CD4-positive, alpha-beta T cell treated with Interleukin-12 subunit alpha and Interleukin-12 subunit beta, for 1 hour (primary cell): ENCODE measurements around the gene PAFAH1B1.
A peak's percentile ranks its signal among the peaks of the same experiment; 100 is the strongest.
"Not testable (repeated sequence)": the region's sequence is repeated elsewhere in the genome, so short reads cannot be mapped to it uniquely, and the experiment has no call there.

Experiments
- DNase-seq: peaks from one replicate; pipeline ENCODE4 v3.0.0-alpha.2; 2020

PAFAH1B1 gene

DNA sequence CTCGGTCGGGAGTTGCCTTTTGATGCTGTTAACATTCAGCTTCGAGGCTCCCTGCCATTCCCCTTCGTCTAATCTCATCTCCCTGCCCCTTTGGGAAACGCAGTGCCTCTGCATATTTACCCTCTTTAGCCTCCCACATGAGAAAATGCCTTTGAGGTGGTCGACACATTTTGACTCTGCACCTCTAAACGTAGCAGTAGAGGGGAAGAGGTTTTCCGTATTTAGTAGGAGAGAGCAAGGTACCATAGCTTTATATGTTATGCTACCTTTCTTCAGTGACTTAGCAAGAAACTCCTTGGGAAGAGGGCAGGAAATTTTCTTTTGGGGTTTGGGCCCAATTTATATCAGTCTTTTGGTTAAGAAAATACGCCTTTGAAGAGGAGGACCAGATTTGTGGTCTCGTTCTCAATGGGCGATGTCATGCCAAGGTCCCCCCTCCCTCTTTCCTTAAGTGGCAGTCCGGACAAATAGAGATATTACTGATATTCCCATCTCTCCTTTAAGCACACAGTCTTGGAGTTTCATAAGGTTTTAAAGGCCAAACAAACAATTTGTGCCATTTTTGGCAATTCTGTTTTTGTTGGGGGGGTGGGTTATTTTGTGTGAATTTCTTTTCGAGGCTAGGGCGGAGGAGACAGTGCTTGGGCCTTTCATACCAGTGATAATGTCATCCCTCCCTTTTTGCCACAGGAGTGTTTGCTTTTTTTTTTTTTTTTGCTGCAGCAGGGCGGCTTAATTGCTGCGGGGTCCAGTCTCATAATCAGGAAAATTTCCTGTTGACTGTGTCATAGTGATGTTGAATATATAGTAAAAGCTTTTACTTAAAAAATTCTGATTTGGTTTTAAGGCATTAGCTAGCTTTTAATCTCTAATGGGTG lies 1.5 kb downstream of the PAFAH1B1 start:
- peak; percentile 15 for DNase-seq

GRCh38 chr17:2595716-2596115 lies 2.3 kb downstream of the PAFAH1B1 start:
- peak; percentile 21 for DNase-seq

GRCh38 chr17:2598166-2598565 lies 4.7 kb downstream of the PAFAH1B1 start:
- no peak for DNase-seq

DNA sequence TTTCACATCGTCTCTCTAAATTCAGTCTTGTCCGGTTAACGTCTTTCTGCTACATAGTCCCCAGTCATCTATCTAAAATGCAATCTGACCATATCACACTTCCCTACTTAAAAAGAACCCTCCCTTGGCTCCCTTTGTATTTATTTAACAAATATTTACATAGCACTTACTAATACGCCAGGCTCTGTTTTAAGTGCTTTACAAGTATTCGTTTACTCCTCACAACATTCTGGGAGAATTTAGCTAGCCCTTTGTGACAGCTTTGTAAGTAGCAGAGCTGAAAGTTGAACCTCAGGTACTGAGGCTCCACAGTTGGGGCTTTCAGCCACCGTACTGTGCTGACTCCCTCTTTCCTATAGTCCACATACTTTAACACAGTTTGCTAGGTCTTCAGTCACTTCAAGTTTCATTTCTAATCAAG lies 9.2 kb downstream of the PAFAH1B1 start:
- DNase-seq: no peak

- no peak for DNase-seq
These were observed 15.0 kb downstream of the PAFAH1B1 start for GRCh38 chr17:2608350-2608913.

GRCh38 chr17:2609091-2609490 lies 15.6 kb downstream of the PAFAH1B1 start:
- DNase-seq: no peak

GRCh38 chr17:2610195-2611175 lies 17.0 kb downstream of the PAFAH1B1 start:
- no peak for DNase-seq

DNA sequence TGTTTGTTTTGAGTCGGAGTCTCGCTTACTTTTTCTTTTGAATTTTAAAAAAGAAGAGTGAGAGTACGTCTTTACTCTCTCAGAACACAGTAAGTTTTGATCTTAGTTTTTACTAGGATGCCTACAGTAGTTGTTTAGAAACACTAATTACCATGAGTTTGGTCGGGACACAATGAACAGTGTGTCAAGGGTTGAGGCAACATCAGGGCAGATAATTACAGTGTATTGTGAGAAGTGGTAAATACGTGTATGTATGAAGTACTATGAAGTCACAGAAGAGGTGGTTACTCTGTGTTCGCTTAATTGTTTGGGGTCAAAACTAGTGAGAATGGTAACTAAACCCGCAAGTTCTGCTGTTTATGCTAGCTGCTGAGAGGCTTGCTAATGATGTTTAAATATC lies 18.2 kb downstream of the PAFAH1B1 start:
- DNase-seq: no peak

DNA sequence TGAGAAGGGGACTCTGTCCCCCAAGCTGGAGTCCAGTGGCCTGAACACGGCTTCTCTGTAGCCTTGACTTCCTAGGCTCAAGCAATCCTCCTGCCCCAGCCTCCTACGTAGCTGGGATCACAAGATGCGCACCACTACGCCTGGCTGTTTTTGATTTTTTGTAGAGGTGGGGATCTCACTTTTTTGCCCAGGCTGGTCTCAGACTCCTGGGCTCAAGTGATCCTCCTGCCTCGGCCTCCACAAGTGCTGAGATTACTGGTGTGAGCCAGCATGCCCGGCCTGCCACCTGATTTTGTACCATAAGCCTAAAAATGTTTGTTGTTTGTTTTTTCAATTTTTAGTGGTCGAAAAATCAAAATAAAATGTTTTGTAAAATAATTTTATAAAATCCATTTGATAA lies 19.2 kb downstream of the PAFAH1B1 start:
- DNase-seq: no peak

- no peak for DNase-seq
These were observed 19.8 kb downstream of the PAFAH1B1 start for GRCh38 chr17:2613089-2613808.

DNA sequence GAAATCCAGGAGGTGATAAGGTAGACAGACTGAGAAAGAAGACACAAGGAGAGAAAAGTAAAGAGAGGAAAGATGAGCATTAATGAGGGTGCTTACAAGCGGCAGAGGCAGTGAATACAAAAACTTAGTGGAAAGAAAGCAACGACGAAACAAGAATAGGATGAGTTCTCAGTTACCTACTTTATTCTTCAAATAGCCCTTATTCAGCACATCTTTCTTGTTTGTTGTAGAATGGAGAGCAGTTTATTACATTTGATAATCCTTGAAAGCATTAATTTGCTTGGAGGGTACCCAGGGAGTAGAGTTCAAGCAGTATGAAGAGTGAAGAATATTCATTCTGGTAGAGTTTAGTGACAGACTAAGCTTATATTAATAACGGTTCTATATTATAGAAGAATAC lies 22.4 kb downstream of the PAFAH1B1 start:
- DNase-seq: no peak

- DNase-seq: no peak
These were observed 27.8 kb downstream of the PAFAH1B1 start for GRCh38 chr17:2621241-2621640.

- not testable (repeated sequence) for DNase-seq
These were observed 28.5 kb downstream of the PAFAH1B1 start for GRCh38 chr17:2621951-2622405.

- not testable (repeated sequence) for DNase-seq
These were observed 29.4 kb downstream of the PAFAH1B1 start for GRCh38 chr17:2622721-2623301.

DNA sequence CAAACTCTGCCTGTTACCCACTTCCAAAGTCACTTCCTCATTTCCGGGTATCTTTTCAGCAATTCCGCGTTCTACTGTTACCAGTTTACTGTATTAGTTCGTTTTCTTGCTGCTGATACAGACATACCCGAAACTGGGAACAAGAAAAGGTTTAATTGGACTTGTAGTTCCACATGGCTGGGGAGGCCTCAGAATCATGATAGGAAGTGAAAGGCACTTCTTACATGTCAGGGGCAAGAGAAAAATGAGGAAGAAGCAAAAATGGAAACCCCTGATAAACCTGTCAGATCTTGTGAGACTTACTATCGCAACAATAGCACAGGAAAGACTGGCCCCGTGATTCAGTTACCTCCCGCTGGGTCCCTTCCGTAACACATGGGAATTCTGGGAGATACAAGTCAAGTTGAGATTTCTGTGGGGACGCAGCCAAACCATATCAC lies 30.9 kb downstream of the PAFAH1B1 start:
- DNase-seq: no peak

DNA sequence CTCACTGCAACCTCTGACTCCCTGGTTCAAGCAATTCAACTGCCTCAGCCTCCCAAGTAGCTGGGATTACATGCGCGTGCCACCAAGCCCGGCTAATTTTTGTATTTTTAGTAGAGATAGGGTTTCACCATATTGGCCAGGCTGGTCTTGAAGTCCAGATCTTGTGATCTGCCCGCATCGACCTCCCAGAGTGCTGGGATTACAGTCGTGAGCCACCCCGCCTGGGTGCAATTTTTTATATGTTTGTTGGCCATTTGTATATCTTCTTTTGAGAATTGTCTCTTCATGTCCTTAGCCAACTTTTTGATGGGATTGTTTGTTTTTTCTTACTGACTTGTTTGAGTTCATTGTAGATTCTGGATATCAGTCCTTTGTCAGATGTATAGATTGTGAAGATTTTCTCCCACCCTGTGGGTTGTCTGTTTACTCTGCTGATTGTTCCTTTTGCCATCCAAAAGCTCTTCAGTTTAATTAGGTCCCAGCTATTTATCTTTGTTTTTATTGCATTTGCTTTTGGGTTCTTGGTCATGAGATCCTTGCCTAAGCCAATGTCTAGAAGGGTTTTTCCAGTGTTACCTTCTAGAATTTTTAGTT lies 33.3 kb downstream of the PAFAH1B1 start:
- DNase-seq: not testable (repeated sequence)

- not testable (repeated sequence) for DNase-seq
These were observed 35.5 kb downstream of the PAFAH1B1 start for GRCh38 chr17:2628922-2629321.

DNA sequence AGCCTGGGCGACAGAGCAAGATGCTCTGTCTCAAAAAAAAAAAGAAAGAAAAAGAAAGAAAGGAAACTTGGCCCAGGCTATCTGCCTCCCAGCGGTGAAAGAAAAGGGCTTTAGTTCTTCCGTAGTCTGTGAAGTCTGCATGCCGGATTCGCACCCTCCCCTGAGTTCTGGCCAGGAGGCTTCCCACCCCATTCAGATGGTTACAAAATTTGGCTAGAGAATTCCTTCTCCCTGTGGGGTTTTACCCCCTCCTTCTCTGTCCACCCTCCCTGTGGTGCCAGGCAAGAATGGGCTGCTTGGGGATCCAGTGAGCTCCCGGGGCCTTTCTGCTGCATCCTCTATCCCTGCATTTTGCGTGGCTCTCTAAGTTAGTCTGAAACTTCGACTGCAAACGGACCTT lies 37.8 kb downstream of the PAFAH1B1 start:
- no peak for DNase-seq

- no peak for DNase-seq
These were observed 41.0 kb downstream of the PAFAH1B1 start for GRCh38 chr17:2634361-2634960.

- DNase-seq: no peak
These were observed 41.8 kb downstream of the PAFAH1B1 start for GRCh38 chr17:2635241-2635640.

DNA sequence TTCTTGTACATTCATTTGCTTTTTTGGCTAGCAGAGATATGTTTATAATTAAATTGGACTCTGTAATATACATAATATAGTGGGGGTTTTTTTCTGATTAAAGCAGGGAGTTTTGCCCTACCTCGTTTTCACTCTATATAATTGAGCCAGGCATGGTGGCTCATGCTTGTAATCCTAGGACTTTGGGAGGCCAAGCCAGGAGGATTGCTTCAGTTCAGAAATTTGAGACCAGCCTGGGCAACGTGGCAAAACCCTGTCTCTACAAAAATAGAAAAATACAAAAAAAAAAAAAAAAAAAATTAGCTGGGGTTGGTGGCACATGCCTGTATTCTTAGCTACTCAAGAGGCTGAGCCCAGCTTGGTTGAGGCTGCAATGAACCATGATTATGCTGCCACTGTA lies 42.2 kb downstream of the PAFAH1B1 start:
- DNase-seq: no peak
